ENCODE data around the gene DNAI2. TPM values are rescaled to one million over a fixed set of nuclear protein-coding genes. Genes with fewer than 3 reads are reported as not detected.
A peak's percentile ranks its signal among the peaks of the same experiment; 100 is the strongest.

DNAI2 gene
- polyA plus RNA-seq, 1 of the 3 experiments (the other 2 are of a cell fraction): not detected

DNA sequence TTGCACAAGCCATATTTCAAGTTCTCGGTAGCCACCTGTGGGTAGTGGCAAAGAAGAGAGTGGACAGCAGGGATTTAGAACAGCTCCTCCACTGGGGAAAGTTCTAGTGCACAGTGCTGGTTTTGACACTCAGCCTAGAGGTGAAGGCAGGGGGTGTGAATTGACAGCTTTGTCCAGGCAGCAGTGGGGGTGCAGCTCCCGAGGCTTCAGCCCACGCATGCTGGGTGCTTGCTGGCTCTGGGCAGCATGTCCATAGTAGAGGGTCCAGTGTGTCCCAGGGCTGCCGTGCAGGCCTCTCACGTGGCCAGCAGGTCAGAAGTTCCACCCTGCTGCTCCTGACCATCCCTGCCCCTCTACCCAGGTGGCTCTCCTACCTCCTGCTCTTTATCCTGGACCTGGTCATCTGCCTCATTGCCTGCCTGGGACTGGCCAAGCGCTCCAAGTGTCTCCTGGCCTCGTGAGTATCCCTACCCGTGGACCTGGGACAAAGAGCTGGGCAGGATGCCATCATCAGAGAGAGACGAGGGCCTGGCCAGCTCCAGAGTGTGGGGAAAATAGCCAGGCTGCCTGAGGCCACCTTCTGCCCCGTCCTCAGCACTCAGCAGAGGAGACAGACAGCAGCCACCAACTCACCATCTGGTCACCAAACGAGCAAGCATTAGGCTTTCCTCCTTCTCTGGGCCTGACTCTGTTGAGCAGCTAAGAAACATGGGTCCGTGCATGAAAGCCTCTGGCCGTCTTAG is 30.9 kb upstream of the DNAI2 start:
- DNase-seq: peak; percentile 85
- WGBS (ENCODE audit: low lambda C conversion rate): 68% methylated on average over 11 of the region's 13 CpGs

More for the DNA sequence above, 30.9 kb upstream of the DNAI2 start:
- Histone ChIP-seq H3K4me3 (ENCODE audit: low read depth in 2 of 2, low read length in 1 of 2) (no peak overlapping the region), H3K4me1 (ENCODE audit: control insufficient read depth in 1 of 2, insufficient read depth in 2 of 2, low read depth in 1 of 2, low read length in 1 of 2) (peaks cover 0 to 36% of the 10 kb centered on the region in 2 experiments; a peak in 1 of 4 replicates), H3K36me3 (replicated peaks in 1 of 2; ENCODE audit: control insufficient read depth in 1 of 2, insufficient read depth in 2 of 2, low read length in 1 of 2) (no peaks in the 10 kb centered on the region), H3K27ac (ENCODE audit: low read depth in 2 of 2, low read length in 1 of 2) (peak overlapping the region in 1 of 2 experiments; percentile 90; a peak in 2 of 4 replicates), H3K4me2 (no peak overlapping the region), H4K20me1 (ENCODE audit: insufficient read depth) (no peaks in the 10 kb centered on the region), H2AFZ (ENCODE audit: low read depth) (no peak overlapping the region), H3K9me2 (no peaks in the 10 kb centered on the region), H3K9ac (no peak overlapping the region), H3K9me3 (no peaks in the 10 kb centered on the region), H3K27me3 (ENCODE audit: insufficient read depth) (no peaks in the 10 kb centered on the region), H3K79me2 (ENCODE audit: insufficient read depth) (no peaks in the 10 kb centered on the region), H3F3A (replicated peaks; ENCODE audit: insufficient read depth) (no peaks in the 10 kb centered on the region)
- ChIA-PET CTCF (interaction anchor here (0.8 to 3.7 kb wide), 16 partner anchors 10 to 214 kb away, joined by 3 to 17 read pairs (median 3); no protein-coding TSS in a partner anchor), POLR2A (interaction anchor here (0.8 to 2.0 kb wide), 5 partner anchors 9 to 39 kb away, joined by 3 to 6 read pairs (median 3); partner anchors contain the start of gene TTYH2)
- no peak for TF ChIP-seq SMC3 (IDR thresholded peaks at IDR 0.05; ENCODE audit: low read depth, low read length)
- TF ChIP-seq RAD21 (IDR thresholded peaks at IDR 0.05; ENCODE audit: low read length): peak; percentile 10; the same call in 1 of the 2 replicates
- TF ChIP-seq, protein P1, sequence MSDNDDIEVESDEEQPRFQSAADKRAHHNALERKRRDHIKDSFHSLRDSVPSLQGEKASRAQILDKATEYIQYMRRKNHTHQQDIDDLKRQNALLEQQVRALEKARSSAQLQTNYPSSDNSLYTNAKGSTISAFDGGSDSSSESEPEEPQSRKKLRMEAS (IDR thresholded peaks at IDR 0.05; ENCODE audit: low read depth): no peak
- no peak for TF ChIP-seq SIN3A (IDR thresholded peaks at IDR 0.05; ENCODE audit: borderline replicate concordance, low read depth, low read length)
- TF ChIP-seq CHD2 (IDR thresholded peaks at IDR 0.05; ENCODE audit: low read length, partially characterized antibody): peak; percentile 47
- TF ChIP-seq RFX5 (IDR thresholded peaks at IDR 0.05; ENCODE audit: low read length): no peak
- peak; percentile 25; the same call in 1 of the 2 replicates for TF ChIP-seq MXI1 (IDR thresholded peaks at IDR 0.05; ENCODE audit: low read depth, low read length)
- TF ChIP-seq, protein P2, sequence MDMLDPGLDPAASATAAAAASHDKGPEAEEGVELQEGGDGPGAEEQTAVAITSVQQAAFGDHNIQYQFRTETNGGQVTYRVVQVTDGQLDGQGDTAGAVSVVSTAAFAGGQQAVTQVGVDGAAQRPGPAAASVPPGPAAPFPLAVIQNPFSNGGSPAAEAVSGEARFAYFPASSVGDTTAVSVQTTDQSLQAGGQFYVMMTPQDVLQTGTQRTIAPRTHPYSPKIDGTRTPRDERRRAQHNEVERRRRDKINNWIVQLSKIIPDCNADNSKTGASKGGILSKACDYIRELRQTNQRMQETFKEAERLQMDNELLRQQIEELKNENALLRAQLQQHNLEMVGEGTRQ (IDR thresholded peaks at IDR 0.05; ENCODE audit: borderline replicate concordance, low read depth, low read length): no peak
- no peak for TF ChIP-seq YY1 (IDR thresholded peaks at IDR 0.05; ENCODE audit: low read depth)
- TF ChIP-seq, protein P3, sequence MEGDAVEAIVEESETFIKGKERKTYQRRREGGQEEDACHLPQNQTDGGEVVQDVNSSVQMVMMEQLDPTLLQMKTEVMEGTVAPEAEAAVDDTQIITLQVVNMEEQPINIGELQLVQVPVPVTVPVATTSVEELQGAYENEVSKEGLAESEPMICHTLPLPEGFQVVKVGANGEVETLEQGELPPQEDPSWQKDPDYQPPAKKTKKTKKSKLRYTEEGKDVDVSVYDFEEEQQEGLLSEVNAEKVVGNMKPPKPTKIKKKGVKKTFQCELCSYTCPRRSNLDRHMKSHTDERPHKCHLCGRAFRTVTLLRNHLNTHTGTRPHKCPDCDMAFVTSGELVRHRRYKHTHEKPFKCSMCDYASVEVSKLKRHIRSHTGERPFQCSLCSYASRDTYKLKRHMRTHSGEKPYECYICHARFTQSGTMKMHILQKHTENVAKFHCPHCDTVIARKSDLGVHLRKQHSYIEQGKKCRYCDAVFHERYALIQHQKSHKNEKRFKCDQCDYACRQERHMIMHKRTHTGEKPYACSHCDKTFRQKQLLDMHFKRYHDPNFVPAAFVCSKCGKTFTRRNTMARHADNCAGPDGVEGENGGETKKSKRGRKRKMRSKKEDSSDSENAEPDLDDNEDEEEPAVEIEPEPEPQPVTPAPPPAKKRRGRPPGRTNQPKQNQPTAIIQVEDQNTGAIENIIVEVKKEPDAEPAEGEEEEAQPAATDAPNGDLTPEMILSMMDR (IDR thresholded peaks at IDR 0.05): no peak
- no peak for TF ChIP-seq GABPA (IDR thresholded peaks at IDR 0.05; ENCODE audit: low read depth)
- TF ChIP-seq, protein P4, sequence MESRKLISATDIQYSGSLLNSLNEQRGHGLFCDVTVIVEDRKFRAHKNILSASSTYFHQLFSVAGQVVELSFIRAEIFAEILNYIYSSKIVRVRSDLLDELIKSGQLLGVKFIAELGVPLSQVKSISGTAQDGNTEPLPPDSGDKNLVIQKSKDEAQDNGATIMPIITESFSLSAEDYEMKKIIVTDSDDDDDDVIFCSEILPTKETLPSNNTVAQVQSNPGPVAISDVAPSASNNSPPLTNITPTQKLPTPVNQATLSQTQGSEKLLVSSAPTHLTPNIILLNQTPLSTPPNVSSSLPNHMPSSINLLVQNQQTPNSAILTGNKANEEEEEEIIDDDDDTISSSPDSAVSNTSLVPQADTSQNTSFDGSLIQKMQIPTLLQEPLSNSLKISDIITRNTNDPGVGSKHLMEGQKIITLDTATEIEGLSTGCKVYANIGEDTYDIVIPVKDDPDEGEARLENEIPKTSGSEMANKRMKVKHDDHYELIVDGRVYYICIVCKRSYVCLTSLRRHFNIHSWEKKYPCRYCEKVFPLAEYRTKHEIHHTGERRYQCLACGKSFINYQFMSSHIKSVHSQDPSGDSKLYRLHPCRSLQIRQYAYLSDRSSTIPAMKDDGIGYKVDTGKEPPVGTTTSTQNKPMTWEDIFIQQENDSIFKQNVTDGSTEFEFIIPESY (IDR thresholded peaks at IDR 0.05; ENCODE audit: borderline replicate concordance, low read depth): no peak
- no peak for TF ChIP-seq RXRA (IDR thresholded peaks at IDR 0.05; ENCODE audit: borderline replicate concordance, low read depth)
- TF ChIP-seq, protein P5, sequence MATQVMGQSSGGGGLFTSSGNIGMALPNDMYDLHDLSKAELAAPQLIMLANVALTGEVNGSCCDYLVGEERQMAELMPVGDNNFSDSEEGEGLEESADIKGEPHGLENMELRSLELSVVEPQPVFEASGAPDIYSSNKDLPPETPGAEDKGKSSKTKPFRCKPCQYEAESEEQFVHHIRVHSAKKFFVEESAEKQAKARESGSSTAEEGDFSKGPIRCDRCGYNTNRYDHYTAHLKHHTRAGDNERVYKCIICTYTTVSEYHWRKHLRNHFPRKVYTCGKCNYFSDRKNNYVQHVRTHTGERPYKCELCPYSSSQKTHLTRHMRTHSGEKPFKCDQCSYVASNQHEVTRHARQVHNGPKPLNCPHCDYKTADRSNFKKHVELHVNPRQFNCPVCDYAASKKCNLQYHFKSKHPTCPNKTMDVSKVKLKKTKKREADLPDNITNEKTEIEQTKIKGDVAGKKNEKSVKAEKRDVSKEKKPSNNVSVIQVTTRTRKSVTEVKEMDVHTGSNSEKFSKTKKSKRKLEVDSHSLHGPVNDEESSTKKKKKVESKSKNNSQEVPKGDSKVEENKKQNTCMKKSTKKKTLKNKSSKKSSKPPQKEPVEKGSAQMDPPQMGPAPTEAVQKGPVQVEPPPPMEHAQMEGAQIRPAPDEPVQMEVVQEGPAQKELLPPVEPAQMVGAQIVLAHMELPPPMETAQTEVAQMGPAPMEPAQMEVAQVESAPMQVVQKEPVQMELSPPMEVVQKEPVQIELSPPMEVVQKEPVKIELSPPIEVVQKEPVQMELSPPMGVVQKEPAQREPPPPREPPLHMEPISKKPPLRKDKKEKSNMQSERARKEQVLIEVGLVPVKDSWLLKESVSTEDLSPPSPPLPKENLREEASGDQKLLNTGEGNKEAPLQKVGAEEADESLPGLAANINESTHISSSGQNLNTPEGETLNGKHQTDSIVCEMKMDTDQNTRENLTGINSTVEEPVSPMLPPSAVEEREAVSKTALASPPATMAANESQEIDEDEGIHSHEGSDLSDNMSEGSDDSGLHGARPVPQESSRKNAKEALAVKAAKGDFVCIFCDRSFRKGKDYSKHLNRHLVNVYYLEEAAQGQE (IDR thresholded peaks at IDR 0.05; ENCODE audit: low read depth, low read length): no peak
- TF ChIP-seq TCF12 (IDR thresholded peaks at IDR 0.05): no peak
- no peak for TF ChIP-seq TEAD4 (IDR thresholded peaks at IDR 0.05; ENCODE audit: borderline replicate concordance, insufficient read depth)
- peak; percentile 66; the same call in 1 of the 2 replicates for TF ChIP-seq RCOR1 (IDR thresholded peaks at IDR 0.05; ENCODE audit: low read length)
- peak in 1 of 2 experiments; percentile 39; a peak in 1 of 4 replicates for TF ChIP-seq EP300 (IDR thresholded peaks at IDR 0.05; ENCODE audit: borderline replicate concordance in 1 of 2, low read depth in 1 of 2, low read length in 1 of 2)
- TF ChIP-seq POLR2AphosphoS5 (IDR thresholded peaks at IDR 0.05; ENCODE audit: low read depth, low read length): no peak
- TF ChIP-seq, protein P6, sequence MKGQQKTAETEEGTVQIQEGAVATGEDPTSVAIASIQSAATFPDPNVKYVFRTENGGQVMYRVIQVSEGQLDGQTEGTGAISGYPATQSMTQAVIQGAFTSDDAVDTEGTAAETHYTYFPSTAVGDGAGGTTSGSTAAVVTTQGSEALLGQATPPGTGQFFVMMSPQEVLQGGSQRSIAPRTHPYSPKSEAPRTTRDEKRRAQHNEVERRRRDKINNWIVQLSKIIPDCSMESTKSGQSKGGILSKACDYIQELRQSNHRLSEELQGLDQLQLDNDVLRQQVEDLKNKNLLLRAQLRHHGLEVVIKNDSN (IDR thresholded peaks at IDR 0.05; ENCODE audit: borderline replicate concordance, low read depth): no peak

All from SK-N-SH (cell line).